Sigmoid colon (tissue), 4 donors: ENCODE measurements around the gene ELOVL7.

Experiments used
- EP300 ChIP-seq, 4 donors: sonication (generic); formaldehyde crosslinking; IDR thresholded peaks; one replicate each; pipeline ENCODE4 v1.6.1; 2017; ENCODE audit warnings: antibody characterized with exemption in 4 of 4
- POLR2A ChIP-seq, 2 donors: fragments of 450-650 bp; IDR thresholded peaks; one replicate each; pipeline ENCODE4 v1.6.1; 2016; ENCODE audit warnings: antibody characterized with exemption in 2 of 2, mild to moderate bottlenecking in 2 of 2, moderate library complexity in 2 of 2
- POLR2AphosphoS5 ChIP-seq, 4 donors: sonication (generic); formaldehyde crosslinking; IDR thresholded peaks; one replicate each; pipeline ENCODE4 v1.6.1; 2017; ENCODE audit warnings: antibody characterized with exemption in 4 of 4
- TF ChIP-seq, protein P1 (sequence below), 4 experiments: fragments of 450-650 bp in 3 of 4; fragments of 200-600 bp in 1 of 4; IDR thresholded peaks; one replicate each; pipeline ENCODE4 v1.5.1; 2016 to 2019; ENCODE audit warnings: antibody characterized with exemption in 4 of 4, mild to moderate bottlenecking in 3 of 4, moderate library complexity in 2 of 4

DNA sequence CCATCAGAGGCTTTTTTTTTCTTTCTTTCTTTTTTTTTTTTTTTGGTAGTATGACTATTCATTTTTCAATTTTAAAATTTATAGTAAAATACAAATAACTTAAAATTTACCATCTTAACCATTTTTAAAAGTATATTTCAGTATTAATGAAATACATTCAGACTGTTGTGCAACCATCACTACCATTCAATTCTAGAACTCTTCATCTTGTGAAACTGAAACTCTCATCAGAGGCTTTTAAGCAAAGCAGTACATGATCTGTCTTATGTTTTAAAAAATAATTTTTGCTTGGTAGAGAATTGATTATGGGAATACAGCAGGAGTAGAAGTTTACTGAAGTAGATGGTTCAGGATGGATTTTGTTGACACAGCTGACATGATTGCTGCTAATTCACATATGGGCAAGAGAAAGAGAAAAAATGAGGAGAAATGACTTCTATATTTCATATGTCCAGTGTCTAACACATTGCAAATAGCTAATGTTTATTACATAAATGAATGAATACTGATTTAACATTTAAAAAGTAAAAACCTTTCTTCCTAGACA lies 13.4 kb downstream of the ELOVL7 start:
- TF ChIP-seq, protein P1, sequence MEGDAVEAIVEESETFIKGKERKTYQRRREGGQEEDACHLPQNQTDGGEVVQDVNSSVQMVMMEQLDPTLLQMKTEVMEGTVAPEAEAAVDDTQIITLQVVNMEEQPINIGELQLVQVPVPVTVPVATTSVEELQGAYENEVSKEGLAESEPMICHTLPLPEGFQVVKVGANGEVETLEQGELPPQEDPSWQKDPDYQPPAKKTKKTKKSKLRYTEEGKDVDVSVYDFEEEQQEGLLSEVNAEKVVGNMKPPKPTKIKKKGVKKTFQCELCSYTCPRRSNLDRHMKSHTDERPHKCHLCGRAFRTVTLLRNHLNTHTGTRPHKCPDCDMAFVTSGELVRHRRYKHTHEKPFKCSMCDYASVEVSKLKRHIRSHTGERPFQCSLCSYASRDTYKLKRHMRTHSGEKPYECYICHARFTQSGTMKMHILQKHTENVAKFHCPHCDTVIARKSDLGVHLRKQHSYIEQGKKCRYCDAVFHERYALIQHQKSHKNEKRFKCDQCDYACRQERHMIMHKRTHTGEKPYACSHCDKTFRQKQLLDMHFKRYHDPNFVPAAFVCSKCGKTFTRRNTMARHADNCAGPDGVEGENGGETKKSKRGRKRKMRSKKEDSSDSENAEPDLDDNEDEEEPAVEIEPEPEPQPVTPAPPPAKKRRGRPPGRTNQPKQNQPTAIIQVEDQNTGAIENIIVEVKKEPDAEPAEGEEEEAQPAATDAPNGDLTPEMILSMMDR (IDR thresholded peaks at IDR 0.05): no peak
- TF ChIP-seq POLR2A (IDR thresholded peaks at IDR 0.05) (no peak), EP300 (IDR thresholded peaks at IDR 0.05) (no peak), POLR2AphosphoS5 (IDR thresholded peaks at IDR 0.05) (no peak)
